ENCODE results near the gene PTPRD.

The PTPRD gene

GRCh38 chr9:9412241-9412640 is 1200.6 kb downstream of the PTPRD start:
- no peak overlapping the region for H3K4me3 ChIP-seq (ENCODE audit: insufficient read depth, low read depth, low read length)
- no peak overlapping the region for H3K27ac ChIP-seq (ENCODE audit: insufficient read depth, low read depth, low read length, poor library complexity, severe bottlenecking)
- WGBS, 2 experiments = 93 to 98% methylated on average over 2 to 3 of the region's 3 CpGs
- H3K36me3 ChIP-seq (ENCODE audit: control insufficient read depth, insufficient read depth, low read length) = no peaks in the 10 kb centered on the region
- H3K9me3 ChIP-seq (ENCODE audit: control insufficient read depth, low read length) = no peaks in the 10 kb centered on the region
- H3K4me1 ChIP-seq (ENCODE audit: control insufficient read depth, insufficient read depth, low read length) = no peaks in the 10 kb centered on the region
- no peaks in the 10 kb centered on the region for H3K27me3 ChIP-seq (ENCODE audit: control insufficient read depth, insufficient read depth, low read length, poor library complexity, severe bottlenecking)

DNA sequence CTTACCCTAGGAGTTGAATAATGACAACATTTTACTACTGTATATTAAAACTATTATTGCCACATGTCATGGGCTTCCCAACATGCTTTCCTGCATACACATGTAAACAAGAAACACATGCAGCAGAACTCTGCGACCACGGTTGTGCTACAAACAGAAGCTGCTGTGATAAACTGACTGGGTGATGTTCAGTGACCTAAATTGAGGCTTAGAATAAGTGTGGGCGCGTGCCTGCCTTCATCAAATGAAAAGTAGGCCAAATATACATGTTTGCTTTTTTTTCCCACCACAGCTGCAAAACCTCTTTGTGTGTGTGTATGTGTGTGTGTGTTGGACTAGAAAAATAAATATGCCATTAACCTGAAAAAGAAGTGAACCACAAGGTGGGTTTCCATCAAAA is 1202.1 kb downstream of the PTPRD start:
- Histone ChIP-seq H3K27me3 (ENCODE audit: control insufficient read depth, insufficient read depth, low read length, poor library complexity, severe bottlenecking) (no peaks in the 10 kb centered on the region), H3K36me3 (ENCODE audit: control insufficient read depth, insufficient read depth, low read length) (no peaks in the 10 kb centered on the region), H3K9me3 (ENCODE audit: control insufficient read depth, low read length) (no peaks in the 10 kb centered on the region), H3K27ac (ENCODE audit: insufficient read depth, low read depth, low read length, poor library complexity, severe bottlenecking) (no peak overlapping the region), H3K4me3 (ENCODE audit: insufficient read depth, low read depth, low read length) (no peak overlapping the region), H3K4me1 (ENCODE audit: control insufficient read depth, insufficient read depth, low read length) (no peaks in the 10 kb centered on the region)
- WGBS, 2 experiments = 91 to 99% methylated on average over 4 of the region's 4 CpGs

DNA sequence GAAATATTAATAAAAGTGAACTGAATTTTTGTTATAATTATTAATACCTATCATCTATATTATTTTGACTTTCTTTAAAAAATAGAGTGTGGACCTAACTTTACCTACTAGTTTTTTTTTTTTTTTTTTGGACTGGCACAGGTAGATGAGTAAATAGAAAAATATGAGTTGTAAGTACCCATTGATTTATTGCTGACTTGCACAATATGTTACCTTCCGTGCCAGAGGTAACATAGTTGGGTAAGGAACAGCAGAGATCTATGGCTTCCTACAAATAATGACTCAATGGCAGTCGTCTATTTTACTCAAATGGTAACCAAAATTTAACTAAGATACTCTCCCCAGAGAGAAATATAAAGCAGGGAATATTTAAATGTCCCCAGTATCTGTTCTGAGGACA is 1212.8 kb downstream of the PTPRD start:
- 100% methylated on average over 2 of the region's 2 CpGs for WGBS, 2 experiments
- Histone ChIP-seq H3K27ac (ENCODE audit: insufficient read depth, low read depth, low read length, poor library complexity, severe bottlenecking) (no peak overlapping the region), H3K4me1 (ENCODE audit: control insufficient read depth, insufficient read depth, low read length) (no peaks in the 10 kb centered on the region), H3K9me3 (ENCODE audit: control insufficient read depth, low read length) (no peaks in the 10 kb centered on the region), H3K4me3 (ENCODE audit: insufficient read depth, low read depth, low read length) (no peak overlapping the region), H3K27me3 (ENCODE audit: control insufficient read depth, insufficient read depth, low read length, poor library complexity, severe bottlenecking) (no peaks in the 10 kb centered on the region), H3K36me3 (ENCODE audit: control insufficient read depth, insufficient read depth, low read length) (no peaks in the 10 kb centered on the region)

GRCh38 chr9:9396518-9396917 is 1216.3 kb downstream of the PTPRD start:
- no peaks in the 10 kb centered on the region for H3K27me3 ChIP-seq (ENCODE audit: control insufficient read depth, insufficient read depth, low read length, poor library complexity, severe bottlenecking)
- H3K4me1 ChIP-seq (ENCODE audit: control insufficient read depth, insufficient read depth, low read length) = no peaks in the 10 kb centered on the region
- no peak overlapping the region for H3K4me3 ChIP-seq (ENCODE audit: insufficient read depth, low read depth, low read length)
- no peaks in the 10 kb centered on the region for H3K36me3 ChIP-seq (ENCODE audit: control insufficient read depth, insufficient read depth, low read length)
- no peaks in the 10 kb centered on the region for H3K9me3 ChIP-seq (ENCODE audit: control insufficient read depth, low read length)
- H3K27ac ChIP-seq (ENCODE audit: insufficient read depth, low read depth, low read length, poor library complexity, severe bottlenecking) = no peak overlapping the region
- WGBS, 2 experiments = 71 to 72% methylated on average over 1 to 2 of the region's 2 CpGs

DNA sequence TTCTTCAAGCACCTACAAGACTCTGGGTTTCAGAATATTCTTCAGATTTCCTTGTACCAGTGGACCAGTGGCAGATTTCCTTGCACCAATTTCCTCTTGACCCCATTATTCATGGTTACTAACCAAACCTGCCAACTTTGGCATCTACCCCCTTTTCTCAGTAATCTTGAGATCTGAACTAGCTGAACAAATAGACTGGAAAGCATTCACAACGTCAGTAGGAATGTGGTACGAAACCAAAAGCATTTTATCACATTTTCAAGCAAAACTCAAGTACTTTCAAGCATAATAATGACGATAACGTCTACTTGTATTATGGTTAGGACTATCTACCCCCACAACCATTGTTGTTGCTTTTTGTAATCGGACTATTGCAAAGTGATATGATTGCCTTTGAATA is 1217.3 kb downstream of the PTPRD start:
- Histone ChIP-seq H3K27me3 (ENCODE audit: control insufficient read depth, insufficient read depth, low read length, poor library complexity, severe bottlenecking) (no peaks in the 10 kb centered on the region), H3K27ac (ENCODE audit: insufficient read depth, low read depth, low read length, poor library complexity, severe bottlenecking) (no peak overlapping the region), H3K4me1 (ENCODE audit: control insufficient read depth, insufficient read depth, low read length) (no peaks in the 10 kb centered on the region), H3K36me3 (ENCODE audit: control insufficient read depth, insufficient read depth, low read length) (no peaks in the 10 kb centered on the region), H3K4me3 (ENCODE audit: insufficient read depth, low read depth, low read length) (no peak overlapping the region), H3K9me3 (ENCODE audit: control insufficient read depth, low read length) (no peaks in the 10 kb centered on the region)
- 93 to 100% methylated on average over 2 to 4 of the region's 5 CpGs for WGBS, 2 experiments

DNA sequence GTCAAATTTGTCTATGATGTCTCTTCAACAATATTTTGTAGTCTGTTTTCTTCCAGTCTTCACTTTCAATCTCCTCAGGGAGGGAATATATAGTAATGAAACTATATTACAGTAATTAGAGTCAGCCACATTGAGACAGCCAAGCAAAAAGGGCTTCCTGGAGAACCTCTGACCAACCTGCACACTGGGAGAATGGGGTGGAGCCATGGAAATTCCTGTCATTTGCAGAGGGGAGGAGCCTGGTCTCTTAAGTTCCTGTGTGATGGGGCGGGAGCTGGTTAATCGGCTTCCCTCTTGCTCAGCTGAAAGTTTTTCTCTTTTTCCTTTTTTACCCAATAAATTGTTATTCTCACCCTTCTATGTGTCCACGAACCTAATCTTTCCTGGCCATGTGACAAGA is 1220.0 kb downstream of the PTPRD start:
- H3K9me3 ChIP-seq (ENCODE audit: control insufficient read depth, low read length) = no peaks in the 10 kb centered on the region
- H3K27me3 ChIP-seq (ENCODE audit: control insufficient read depth, insufficient read depth, low read length, poor library complexity, severe bottlenecking) = no peaks in the 10 kb centered on the region
- no peak overlapping the region for H3K27ac ChIP-seq (ENCODE audit: insufficient read depth, low read depth, low read length, poor library complexity, severe bottlenecking)
- H3K36me3 ChIP-seq (ENCODE audit: control insufficient read depth, insufficient read depth, low read length) = no peaks in the 10 kb centered on the region
- no peaks in the 10 kb centered on the region for H3K4me1 ChIP-seq (ENCODE audit: control insufficient read depth, insufficient read depth, low read length)
- 95 to 96% methylated on average over 3 of the region's 3 CpGs for WGBS, 2 experiments
- no peak overlapping the region for H3K4me3 ChIP-seq (ENCODE audit: insufficient read depth, low read depth, low read length)

- H3K27me3 ChIP-seq (ENCODE audit: control insufficient read depth, insufficient read depth, low read length, poor library complexity, severe bottlenecking) = no peaks in the 10 kb centered on the region
- H3K9me3 ChIP-seq (ENCODE audit: control insufficient read depth, low read length) = no peaks in the 10 kb centered on the region
- no peaks in the 10 kb centered on the region for H3K36me3 ChIP-seq (ENCODE audit: control insufficient read depth, insufficient read depth, low read length)
- WGBS, 2 experiments = 87 to 92% methylated on average over 3 of the region's 3 CpGs
- no peak overlapping the region for H3K4me3 ChIP-seq (ENCODE audit: insufficient read depth, low read depth, low read length)
- no peak overlapping the region for H3K27ac ChIP-seq (ENCODE audit: insufficient read depth, low read depth, low read length, poor library complexity, severe bottlenecking)
- H3K4me1 ChIP-seq (ENCODE audit: control insufficient read depth, insufficient read depth, low read length) = no peaks in the 10 kb centered on the region
Measured at GRCh38 chr9:9389904-9390303, 1222.9 kb downstream of the PTPRD start.

GRCh38 chr9:9387511-9388115 is 1225.2 kb downstream of the PTPRD start:
- Histone ChIP-seq H3K4me3 (ENCODE audit: insufficient read depth, low read depth, low read length) (no peak overlapping the region), H3K4me1 (ENCODE audit: control insufficient read depth, insufficient read depth, low read length) (no peaks in the 10 kb centered on the region), H3K9me3 (ENCODE audit: control insufficient read depth, low read length) (no peaks in the 10 kb centered on the region), H3K27ac (ENCODE audit: insufficient read depth, low read depth, low read length, poor library complexity, severe bottlenecking) (no peak overlapping the region), H3K36me3 (ENCODE audit: control insufficient read depth, insufficient read depth, low read length) (no peaks in the 10 kb centered on the region), H3K27me3 (ENCODE audit: control insufficient read depth, insufficient read depth, low read length, poor library complexity, severe bottlenecking) (no peaks in the 10 kb centered on the region)
- WGBS, 2 experiments = 80% methylated on average over 2 to 3 of the region's 3 CpGs

- H3K9me3 ChIP-seq (ENCODE audit: control insufficient read depth, low read length) = no peaks in the 10 kb centered on the region
- WGBS, 2 experiments = 78 to 100% methylated on average over 1 of the region's 2 CpGs
Measured at GRCh38 chr9:9362332-9362731, 1250.5 kb downstream of the PTPRD start.

GRCh38 chr9:9352877-9353481 is 1259.8 kb downstream of the PTPRD start:
- H3K27me3 ChIP-seq (ENCODE audit: control insufficient read depth, insufficient read depth, low read length, poor library complexity, severe bottlenecking) = no peaks in the 10 kb centered on the region
- no peaks in the 10 kb centered on the region for H3K36me3 ChIP-seq (ENCODE audit: control insufficient read depth, insufficient read depth, low read length)
- H3K4me1 ChIP-seq (ENCODE audit: control insufficient read depth, insufficient read depth, low read length) = no peaks in the 10 kb centered on the region
- no peak overlapping the region for H3K4me3 ChIP-seq (ENCODE audit: insufficient read depth, low read depth, low read length)
- WGBS, 2 experiments = no CpG with 5 or more reads among the region's 2 CpGs
- no peaks in the 10 kb centered on the region for H3K9me3 ChIP-seq (ENCODE audit: control insufficient read depth, low read length)
- H3K27ac ChIP-seq (ENCODE audit: insufficient read depth, low read depth, low read length, poor library complexity, severe bottlenecking) = no peak overlapping the region

More at GRCh38 chr9:9362332-9362731, 1250.5 kb downstream of the PTPRD start:
- no peak overlapping the region for H3K27ac ChIP-seq (ENCODE audit: insufficient read depth, low read depth, low read length, poor library complexity, severe bottlenecking)
- no peaks in the 10 kb centered on the region for H3K27me3 ChIP-seq (ENCODE audit: control insufficient read depth, insufficient read depth, low read length, poor library complexity, severe bottlenecking)
- no peak overlapping the region for H3K4me3 ChIP-seq (ENCODE audit: insufficient read depth, low read depth, low read length)
- H3K36me3 ChIP-seq (ENCODE audit: control insufficient read depth, insufficient read depth, low read length) = no peaks in the 10 kb centered on the region
- no peaks in the 10 kb centered on the region for H3K4me1 ChIP-seq (ENCODE audit: control insufficient read depth, insufficient read depth, low read length)
